Gastroesophageal sphincter (tissue), 3 donors: Measurements from ENCODE around the gene FBXL13.

ENCODE experiments used
- CTCF ChIP-seq, 4 experiments: fragments of 200-600 bp in 2 of 4; fragments of 450-650 bp in 2 of 4; sonication (generic) in 1 of 4; IDR thresholded peaks; one replicate each; pipeline ENCODE4 v1.5.1; 2017 to 2019; ENCODE audit warnings: antibody characterized with exemption in 4 of 4, mild to moderate bottlenecking in 2 of 4, moderate library complexity in 2 of 4
- POLR2A ChIP-seq, 2 donors: fragments of 450-650 bp; IDR thresholded peaks; one replicate each; pipeline ENCODE4 v1.6.1; 2017; ENCODE audit warnings: antibody characterized with exemption in 2 of 2, mild to moderate bottlenecking in 2 of 2, moderate library complexity in 1 of 2
- POLR2AphosphoS5 ChIP-seq: sonication (generic); formaldehyde crosslinking; IDR thresholded peaks from one replicate; pipeline ENCODE4 v1.6.1; 2017; ENCODE audit warnings: antibody characterized with exemption

GRCh38 chr7:102914585-102914984, 160.0 kb downstream of the FBXL13 start:
- TF ChIP-seq CTCF (IDR thresholded peaks at IDR 0.05), result no peak
- no peak for TF ChIP-seq POLR2AphosphoS5
- TF ChIP-seq POLR2A (IDR thresholded peaks at IDR 0.05), result no peak
